PC-9 (cell line): ENCODE measurements around the gene DUSP23. TPM values are rescaled to one million over a fixed set of nuclear protein-coding genes. Genes with fewer than 3 reads are reported as not detected.

ENCODE experiments used
- BruUV-seq: library from RNA; stranded (reverse); fragments of 400-500 nt; replicated peaks from 2 replicates; lab custom pipeline; 2021; lab: Mats Ljungman, UMichigan
- CTCF ChIA-PET: fragments of 300-600 bp; sonication (Branson Sonifier 250); formaldehyde crosslinking; loops from one replicate; lab custom pipeline; 2022; ENCODE audit warnings: antibody characterized with exemption; lab: Charles Lee
- POLR2A ChIA-PET: fragments of 300-600 bp; sonication (Branson Sonifier 250); formaldehyde crosslinking; loops from one replicate; lab custom pipeline; 2022; ENCODE audit warnings: antibody characterized with exemption; ENCODE audit not compliant: unreplicated experiment; lab: Charles Lee
- DNase-seq, 2 experiments: peaks; one replicate each; pipeline versions ENCODE4 v3.0.0 to v3.0.0-alpha.2; 2015 to 2022; ENCODE audit warnings: mixed read lengths in 1 of 2
- H2AFZ ChIP-seq: fragments of 200-600 bp; sonication (generic); 2 replicates; pipeline ENCODE4 v1.8.1; 2017; ENCODE audit warnings: antibody characterized with exemption
- H3F3A ChIP-seq: fragments of 200-600 bp; sonication (generic); 2 replicates; pipeline ENCODE4 v1.8.1; 2017; ENCODE audit warnings: antibody characterized with exemption, mild to moderate bottlenecking, low read depth; ENCODE audit not compliant: insufficient read depth
- H3K27ac ChIP-seq: fragments of 200-600 bp; sonication (generic); 2 replicates; pipeline ENCODE4 v1.6.1; 2016; ENCODE audit warnings: mixed run types
- H3K27me3 ChIP-seq: fragments of 200-600 bp; sonication (generic); 2 replicates; pipeline ENCODE4 v1.6.1; 2016; ENCODE audit warnings: low read depth, mixed run types; ENCODE audit not compliant: insufficient read depth
- H3K36me3 ChIP-seq: fragments of 200-600 bp; sonication (generic); 2 replicates; pipeline ENCODE4 v1.6.1; 2016; ENCODE audit warnings: low read depth, mixed run types
- H3K4me1 ChIP-seq: fragments of 200-600 bp; sonication (generic); replicated peaks from 2 replicates; pipeline ENCODE4 v1.6.1; 2016; ENCODE audit warnings: mixed run types; ENCODE audit not compliant: insufficient read depth
- H3K4me2 ChIP-seq: fragments of 200-600 bp; sonication (generic); 2 replicates; pipeline ENCODE4 v1.6.1; 2017; ENCODE audit warnings: mixed run types
- H3K4me3 ChIP-seq: fragments of 200-600 bp; sonication (generic); 2 replicates; pipeline ENCODE4 v1.6.1; 2016; ENCODE audit warnings: mixed run types
- H3K79me2 ChIP-seq: fragments of 200-600 bp; sonication (generic); 2 replicates; pipeline ENCODE4 v1.6.1; 2017; ENCODE audit warnings: low read depth, mixed run types
- H3K9me2 ChIP-seq: fragments of 200-600 bp; sonication (generic); 2 replicates; pipeline ENCODE4 v1.8.1; 2017; ENCODE audit warnings: mild to moderate bottlenecking; ENCODE audit not compliant: insufficient read depth
- H3K9me3 ChIP-seq: fragments of 200-600 bp; sonication (generic); 2 replicates; pipeline ENCODE4 v1.8.1; 2016; ENCODE audit warnings: low read depth; ENCODE audit not compliant: insufficient read depth
- H4K20me1 ChIP-seq: fragments of 200-600 bp; sonication (generic); 2 replicates; pipeline ENCODE4 v1.8.1; 2017; ENCODE audit not compliant: insufficient read depth
- EZH2 ChIP-seq: fragments of 200-600 bp; sonication (generic); IDR thresholded peaks from 2 replicates; pipeline ENCODE4 v1.8.0; 2017; ENCODE audit warnings: antibody characterized with exemption, low read depth
- intact Hi-C: fragments of 100-400 bp; cut with micrococcal nuclease; formaldehyde crosslinking; loops from one replicate; pipeline ENCODE4 v1.10.0; 2022; ENCODE audit not compliant: unreplicated experiment
- total RNA-seq: library from RNA; stranded (reverse); gene quantifications from 2 replicates; pipeline ENCODE4 v1.2.3, GENCODE V29; 2021
- TF ChIP-seq, protein P1 (sequence below): fragments of 200-600 bp; sonication (generic); conservative IDR thresholded peaks from 2 replicates; pipeline ENCODE4 v1.6.1; 2017; ENCODE audit warnings: mixed run types, antibody characterized with exemption, mild to moderate bottlenecking, moderate library complexity

DUSP23 gene
- total RNA-seq, 1 experiment from 2014 or later = 33.1 TPM

- CTCF ChIA-PET = interaction anchor here (1.0 kb wide), 1 partner anchor 101 kb away, joined by 6 read pairs; no protein-coding TSS in a partner anchor
- H3K27ac ChIP-seq = no peak overlapping the region
- DNase-seq = no peak
- no peaks in the 10 kb centered on the region for H3K4me1 ChIP-seq
- H3K27me3 ChIP-seq = peaks cover 9% of the 10 kb centered on the region; the same call in 1 of the 2 replicates
- intact Hi-C loops = loop anchor here (10.0 kb wide), 1 partner anchor 584 kb away; no protein-coding TSS in a partner anchor
- no peak overlapping the region for H2AFZ ChIP-seq
- BruUV-seq = no TSS peak
- H3K36me3 ChIP-seq = no peaks in the 10 kb centered on the region
- H3K9me2 ChIP-seq = no peaks in the 10 kb centered on the region
- POLR2A ChIA-PET = no interaction called here
- H3K9me3 ChIP-seq = no peaks in the 10 kb centered on the region
- no peaks in the 10 kb centered on the region for H3K79me2 ChIP-seq
- no peak overlapping the region for H3K4me2 ChIP-seq
- TF ChIP-seq, protein P1, sequence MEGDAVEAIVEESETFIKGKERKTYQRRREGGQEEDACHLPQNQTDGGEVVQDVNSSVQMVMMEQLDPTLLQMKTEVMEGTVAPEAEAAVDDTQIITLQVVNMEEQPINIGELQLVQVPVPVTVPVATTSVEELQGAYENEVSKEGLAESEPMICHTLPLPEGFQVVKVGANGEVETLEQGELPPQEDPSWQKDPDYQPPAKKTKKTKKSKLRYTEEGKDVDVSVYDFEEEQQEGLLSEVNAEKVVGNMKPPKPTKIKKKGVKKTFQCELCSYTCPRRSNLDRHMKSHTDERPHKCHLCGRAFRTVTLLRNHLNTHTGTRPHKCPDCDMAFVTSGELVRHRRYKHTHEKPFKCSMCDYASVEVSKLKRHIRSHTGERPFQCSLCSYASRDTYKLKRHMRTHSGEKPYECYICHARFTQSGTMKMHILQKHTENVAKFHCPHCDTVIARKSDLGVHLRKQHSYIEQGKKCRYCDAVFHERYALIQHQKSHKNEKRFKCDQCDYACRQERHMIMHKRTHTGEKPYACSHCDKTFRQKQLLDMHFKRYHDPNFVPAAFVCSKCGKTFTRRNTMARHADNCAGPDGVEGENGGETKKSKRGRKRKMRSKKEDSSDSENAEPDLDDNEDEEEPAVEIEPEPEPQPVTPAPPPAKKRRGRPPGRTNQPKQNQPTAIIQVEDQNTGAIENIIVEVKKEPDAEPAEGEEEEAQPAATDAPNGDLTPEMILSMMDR = peak; percentile 61
- no peak for TF ChIP-seq EZH2
- H3F3A ChIP-seq = no peaks in the 10 kb centered on the region
- no peaks in the 10 kb centered on the region for H4K20me1 ChIP-seq
- no peak overlapping the region for H3K4me3 ChIP-seq
Observed at GRCh38 chr1:159790237-159790917, 9.6 kb downstream of the DUSP23 start.

GRCh38 chr1:159791031-159791430 is 10.3 kb downstream of the DUSP23 start:
- Histone ChIP-seq H3K4me1 (no peaks in the 10 kb centered on the region), H3K36me3 (no peaks in the 10 kb centered on the region), H3F3A (no peaks in the 10 kb centered on the region), H4K20me1 (no peaks in the 10 kb centered on the region), H3K79me2 (no peaks in the 10 kb centered on the region), H3K27me3 (peaks cover 12% of the 10 kb centered on the region; the same call in 1 of the 2 replicates), H3K27ac (no peak overlapping the region), H3K9me3 (no peaks in the 10 kb centered on the region), H3K4me3 (no peak overlapping the region), H2AFZ (no peak overlapping the region), H3K4me2 (no peak overlapping the region), H3K9me2 (no peaks in the 10 kb centered on the region)
- TF ChIP-seq EZH2 = no peak
- TF ChIP-seq, protein P1 = no peak
- no TSS peak for BruUV-seq
- POLR2A ChIA-PET = no interaction called here
- DNase-seq = no peak
- intact Hi-C loops = loop anchor here (10.0 kb wide), 1 partner anchor 584 kb away; no protein-coding TSS in a partner anchor
- CTCF ChIA-PET = no interaction called here

- no TSS peak for BruUV-seq
- no peaks in the 10 kb centered on the region for H3K4me1 ChIP-seq
Observed at GRCh38 chr1:159791461-159791860, 10.7 kb downstream of the DUSP23 start.

More at GRCh38 chr1:159791461-159791860, 10.7 kb downstream of the DUSP23 start:
- no peak overlapping the region for H3K4me2 ChIP-seq
- no peak overlapping the region for H2AFZ ChIP-seq
- DNase-seq = no peak
- H3K9me3 ChIP-seq = no peaks in the 10 kb centered on the region
- no peak overlapping the region for H3K27ac ChIP-seq
- H3F3A ChIP-seq = no peaks in the 10 kb centered on the region
- intact Hi-C loops = loop anchor here (10.0 kb wide), 1 partner anchor 583 kb away; no protein-coding TSS in a partner anchor
- POLR2A ChIA-PET = no interaction called here
- no peaks in the 10 kb centered on the region for H3K9me2 ChIP-seq
- H4K20me1 ChIP-seq = no peaks in the 10 kb centered on the region
- H3K4me3 ChIP-seq = no peak overlapping the region
- H3K79me2 ChIP-seq = no peaks in the 10 kb centered on the region
- CTCF ChIA-PET = no interaction called here
- TF ChIP-seq EZH2 = no peak
- TF ChIP-seq, protein P1 = no peak
- H3K27me3 ChIP-seq = peaks cover 13% of the 10 kb centered on the region; the same call in 1 of the 2 replicates
- no peaks in the 10 kb centered on the region for H3K36me3 ChIP-seq
